TTC549 (cell line): ENCODE data around the gene GTF3C4.

ENCODE experiments used
- FAIRE-seq: peaks from 2 replicates; lab custom pipeline; 2012; peaks lifted over from hg19 to GRCh38; lab: Jason Lieb, UNC

The GTF3C4 gene

DNA sequence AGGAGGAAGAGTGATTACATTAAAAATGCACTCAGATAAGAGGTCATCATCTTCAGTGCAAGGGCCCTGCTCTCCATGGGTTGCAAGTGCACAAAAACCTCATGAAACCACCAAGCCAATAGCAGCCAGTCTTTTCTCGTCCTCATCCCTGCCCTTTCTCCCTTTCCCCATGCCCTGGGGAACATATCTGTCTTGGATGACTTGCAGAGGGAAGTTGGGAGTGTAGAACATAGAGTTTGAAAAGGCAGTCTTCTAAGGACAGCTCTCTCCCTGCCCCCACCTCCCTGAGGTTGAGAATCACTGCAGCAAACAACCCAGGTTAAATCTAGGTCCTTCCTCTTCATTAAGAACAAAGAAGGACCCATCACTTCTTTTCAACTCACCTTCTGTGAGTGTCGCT lies 22.5 kb upstream of the GTF3C4 start:
- no peak for FAIRE-seq

DNA sequence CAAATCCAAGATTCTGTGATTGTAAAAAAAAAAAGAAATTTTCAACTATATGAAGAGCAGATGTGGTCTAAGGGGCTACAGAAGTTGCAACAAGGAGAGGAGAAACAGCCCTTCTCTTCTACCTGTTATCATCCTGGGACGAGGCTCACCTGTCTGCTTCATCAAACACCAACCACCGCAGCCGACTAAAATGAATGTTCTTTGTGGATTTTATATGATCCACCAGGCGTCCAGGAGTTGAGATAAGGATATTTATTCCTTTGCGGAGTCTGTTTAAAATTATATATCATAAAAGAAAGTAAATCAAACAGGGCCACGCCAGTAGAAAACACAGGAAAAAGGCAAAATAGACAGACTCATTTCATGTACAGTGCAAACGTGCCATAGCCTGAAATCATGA lies 22.0 kb upstream of the GTF3C4 start:
- no peak for FAIRE-seq

- no peak for FAIRE-seq
Observed at GRCh38 chr9:132648685-132649084, 21.6 kb upstream of the GTF3C4 start.

- no peak for FAIRE-seq
Observed at GRCh38 chr9:132651259-132651658, 19.0 kb upstream of the GTF3C4 start.

DNA sequence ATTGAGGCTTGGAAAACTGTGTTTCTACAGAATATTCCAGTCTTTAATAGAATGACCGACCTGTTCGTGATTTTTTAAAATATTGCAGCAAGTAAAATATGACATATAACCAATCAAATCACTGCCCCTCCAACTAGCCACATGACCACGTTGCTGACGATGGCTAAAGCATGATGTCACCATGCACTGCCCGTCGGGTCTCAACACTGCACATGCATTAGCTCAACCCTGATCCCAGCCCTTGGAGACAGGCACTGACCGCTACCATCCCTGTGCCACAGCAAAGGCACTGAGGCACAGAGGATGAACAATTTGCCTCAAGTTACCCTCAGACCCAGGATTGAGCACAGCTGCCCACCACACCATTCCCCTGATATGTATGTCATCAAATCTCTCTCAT lies 14.0 kb upstream of the GTF3C4 start:
- no peak for FAIRE-seq

GRCh38 chr9:132662152-132662945 lies 7.9 kb upstream of the GTF3C4 start:
- FAIRE-seq: no peak

DNA sequence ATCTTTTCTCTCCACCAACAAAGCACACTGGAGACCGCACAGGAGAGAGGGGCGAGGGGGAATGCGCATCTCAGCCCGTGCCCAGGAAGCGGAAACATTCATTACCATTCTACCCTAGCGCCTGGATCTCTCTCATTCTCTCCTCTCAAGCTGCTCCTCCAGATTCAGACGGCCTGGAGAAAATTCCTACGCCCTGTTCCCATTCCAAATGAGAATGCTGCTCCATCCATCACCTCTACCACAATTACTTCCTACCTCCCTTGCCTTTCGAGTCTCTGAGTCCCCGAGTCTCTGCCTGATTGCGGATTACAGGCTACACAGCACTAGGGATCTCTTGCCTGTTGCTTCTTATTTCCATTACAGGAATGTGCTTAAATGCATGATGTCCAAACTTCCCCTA lies 7.1 kb upstream of the GTF3C4 start:
- FAIRE-seq: no peak

GRCh38 chr9:132663851-132664250 lies 6.4 kb upstream of the GTF3C4 start:
- no peak for FAIRE-seq

- no peak for FAIRE-seq
Observed at GRCh38 chr9:132669319-132669697, 956 bp upstream of the GTF3C4 start.

DNA sequence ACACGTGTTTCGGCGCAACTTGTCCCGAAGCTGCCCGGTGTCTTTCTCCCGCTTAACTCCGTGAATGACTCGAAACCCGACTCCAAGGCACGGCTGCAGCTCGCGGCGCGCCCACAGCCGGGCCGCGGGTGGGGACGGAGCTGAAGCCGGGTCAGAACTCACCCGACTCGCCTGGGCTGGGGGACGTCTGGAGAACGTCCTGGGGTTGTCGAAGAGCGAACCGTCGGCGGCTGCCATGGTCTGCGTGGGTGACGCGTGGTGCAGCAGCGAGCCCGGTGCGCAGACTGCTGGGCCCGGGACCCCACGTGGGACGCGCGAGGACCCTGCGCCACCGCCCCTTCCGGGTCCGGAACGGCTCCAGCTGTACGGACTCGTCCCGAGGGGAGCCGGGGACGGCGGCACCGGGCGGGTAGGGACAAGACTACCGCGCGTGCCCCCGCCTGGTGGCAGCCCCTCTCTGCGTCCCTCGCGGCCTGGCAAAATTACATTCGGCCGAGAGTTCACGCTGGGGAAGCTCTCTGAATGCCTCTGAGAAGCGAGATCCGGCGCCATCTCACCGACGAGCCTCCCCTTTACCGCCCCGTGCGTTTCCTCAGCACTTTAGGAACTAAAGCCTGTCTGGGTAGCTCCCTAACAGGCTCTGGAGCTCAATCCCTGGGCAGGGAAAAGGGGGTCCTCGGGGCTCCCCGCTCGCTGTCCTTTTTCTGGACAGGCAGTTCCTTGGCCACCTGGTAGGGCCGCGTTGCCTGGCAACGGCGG lies 387 bp upstream of the GTF3C4 start, which contains the start of gene DDX31:
TSS of gene DDX31 (minus strand) at position 286 of the 759 bp plus-strand sequence. CDS start at position 237, 49 bp downstream.
- no peak for FAIRE-seq

DNA sequence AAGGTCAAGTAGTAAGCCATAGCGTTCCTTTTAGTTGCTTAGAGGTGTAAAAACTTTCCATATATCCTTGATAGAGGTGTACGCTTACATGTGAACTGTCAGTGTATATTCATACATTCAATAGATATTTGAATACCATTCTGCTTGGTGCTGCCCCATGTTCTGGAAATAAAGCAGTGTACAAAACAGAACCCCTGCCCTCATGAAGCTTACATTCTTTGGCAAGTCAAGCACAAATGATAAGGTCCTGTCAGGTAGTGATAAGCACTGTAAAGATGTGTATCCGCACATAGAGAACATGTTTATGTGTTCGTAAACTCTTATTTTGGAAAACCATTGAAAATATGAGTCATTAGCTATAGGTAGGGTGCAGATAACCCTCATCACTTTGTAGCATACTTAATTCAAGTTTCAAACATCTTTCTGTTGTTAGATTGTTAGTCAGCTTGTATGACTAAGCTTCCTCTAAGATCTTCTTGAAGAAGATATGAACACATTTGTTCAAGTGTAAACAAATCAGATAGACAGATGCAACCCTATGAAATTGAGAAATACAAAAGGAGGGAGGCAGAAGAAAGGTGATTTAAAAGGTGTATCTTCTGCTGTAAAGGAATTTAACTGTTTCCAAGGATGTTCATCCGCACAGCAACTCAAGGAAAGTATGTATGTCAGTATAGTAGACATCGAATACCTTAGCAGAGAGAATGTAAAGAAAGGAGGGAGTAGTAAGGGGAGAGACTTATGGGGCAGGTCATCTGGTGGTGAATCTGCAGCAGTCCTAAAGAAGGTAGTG lies 1.6 kb downstream of the GTF3C4 start:
- FAIRE-seq: no peak

DNA sequence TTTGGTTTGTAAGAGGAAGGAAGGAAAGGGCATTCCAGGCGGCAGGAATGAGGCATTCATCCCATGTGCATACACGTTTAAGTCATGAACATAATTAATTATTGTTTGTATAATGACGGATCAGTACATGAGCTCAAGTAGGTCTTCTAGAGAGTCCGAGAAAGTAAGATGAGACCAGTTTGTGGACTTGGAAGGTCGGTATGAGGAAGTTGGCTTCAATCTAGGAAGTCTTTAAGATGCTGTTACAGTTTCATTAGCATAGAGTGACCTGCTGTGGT lies 2.1 kb downstream of the GTF3C4 start:
- no peak for FAIRE-seq

DNA sequence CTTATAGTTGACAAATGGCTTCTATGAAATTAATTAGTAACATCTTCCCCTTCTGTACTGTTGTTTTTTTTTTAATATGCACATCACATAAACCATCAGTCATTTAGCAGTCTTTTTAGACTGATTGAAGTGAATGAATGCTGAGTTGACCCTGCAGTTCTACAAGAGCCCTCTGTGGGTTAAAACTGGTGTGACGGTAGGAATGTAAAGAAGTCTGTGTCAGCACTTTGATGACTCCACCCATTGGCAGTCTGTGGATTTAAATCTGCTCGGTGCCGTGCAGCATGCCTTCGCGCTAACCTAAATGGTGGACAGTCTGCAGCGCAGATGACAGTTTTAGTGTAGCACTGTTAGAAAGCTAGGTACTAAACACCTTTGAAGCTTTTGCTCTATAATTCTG lies 3.1 kb downstream of the GTF3C4 start:
- no peak for FAIRE-seq

GRCh38 chr9:132674485-132674884 lies 4.2 kb downstream of the GTF3C4 start:
- FAIRE-seq: no peak

DNA sequence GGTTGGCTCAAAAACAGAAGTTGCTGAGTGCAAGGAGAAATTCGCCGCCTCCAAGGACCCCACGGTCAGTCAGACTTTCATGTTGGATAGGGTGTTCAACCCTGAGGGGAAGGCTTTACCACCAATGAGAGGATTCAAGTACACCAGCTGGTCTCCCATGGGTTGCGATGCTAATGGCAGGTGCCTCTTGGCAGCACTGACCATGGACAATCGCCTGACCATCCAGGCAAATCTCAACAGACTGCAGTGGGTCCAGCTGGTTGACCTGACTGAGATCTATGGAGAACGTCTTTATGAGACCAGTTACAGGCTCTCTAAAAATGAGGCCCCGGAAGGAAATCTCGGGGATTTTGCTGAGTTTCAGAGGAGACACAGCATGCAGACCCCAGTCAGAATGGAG lies 7.7 kb downstream of the GTF3C4 start:
- FAIRE-seq: no peak

DNA sequence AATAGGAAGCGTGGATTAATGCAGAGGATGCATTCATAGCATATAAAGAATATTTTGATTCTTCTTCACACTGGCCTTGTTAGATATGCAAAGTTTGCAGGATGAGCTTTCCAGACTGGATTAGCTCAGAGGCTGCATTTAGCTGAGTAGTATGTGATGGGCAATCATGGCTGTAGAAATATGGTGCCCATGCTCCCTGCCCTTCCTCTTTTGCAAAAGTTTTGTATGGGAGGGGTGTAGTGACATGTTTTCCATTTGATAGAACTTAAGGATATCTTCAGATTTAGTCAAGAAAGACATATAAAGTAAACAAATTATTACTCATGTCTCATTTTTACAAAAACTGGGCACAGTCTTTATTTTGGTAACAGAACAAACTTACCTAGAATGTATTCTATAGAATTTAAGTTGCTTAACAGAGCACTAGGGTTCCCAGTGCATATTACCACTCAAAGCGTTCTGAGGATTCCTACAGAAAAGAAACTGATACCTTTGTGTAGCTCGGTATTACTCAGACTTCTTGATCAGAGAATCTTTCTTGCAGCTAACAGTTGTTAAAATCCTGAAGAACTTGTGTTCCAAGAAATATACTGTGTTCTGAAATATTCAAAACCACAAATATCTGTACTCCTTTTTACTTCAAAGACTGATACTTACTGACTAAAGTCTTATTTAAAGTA lies 9.8 kb downstream of the GTF3C4 start:
- no peak for FAIRE-seq

DNA sequence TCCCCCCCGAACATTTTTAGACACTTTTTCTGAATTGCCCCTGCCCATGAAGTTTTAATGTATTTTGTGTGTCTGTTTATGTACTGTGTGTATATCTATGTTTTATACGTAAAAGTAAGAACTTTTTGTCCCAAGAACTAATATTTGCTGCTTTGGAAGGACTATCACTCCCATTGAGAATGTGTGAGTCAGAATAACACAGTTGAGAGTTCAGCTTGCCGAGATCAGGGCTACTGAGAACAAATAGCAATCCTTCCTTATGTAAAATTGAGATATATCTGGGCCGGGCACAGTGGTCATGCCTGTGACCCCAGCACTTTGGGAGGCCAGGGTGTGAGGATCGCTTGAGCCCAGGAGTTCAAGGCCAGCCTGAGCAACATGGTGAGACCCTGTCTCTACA lies 11.3 kb downstream of the GTF3C4 start:
- FAIRE-seq: no peak

- no peak for FAIRE-seq
Observed at GRCh38 chr9:132683873-132684272, 13.6 kb downstream of the GTF3C4 start.

DNA sequence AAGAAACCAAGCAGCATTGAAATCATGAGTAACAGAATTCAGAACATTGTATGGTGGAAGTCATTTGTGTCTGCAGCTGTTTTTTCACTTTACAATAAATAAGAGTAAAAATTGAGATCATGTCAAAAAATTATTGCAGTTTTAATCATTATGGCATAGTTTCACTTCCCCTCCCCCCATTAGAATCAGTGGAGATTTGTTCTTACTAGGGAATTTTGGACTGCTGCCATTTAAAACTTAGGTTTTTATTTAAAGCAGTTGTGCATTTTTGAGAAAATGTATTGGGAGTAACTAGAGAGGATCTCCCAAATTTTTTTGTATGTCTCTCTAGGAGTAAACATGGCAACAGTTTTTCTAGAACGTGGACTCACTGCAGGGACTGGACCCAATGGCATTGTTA lies 20.4 kb downstream of the GTF3C4 start:
- FAIRE-seq: no peak

DNA sequence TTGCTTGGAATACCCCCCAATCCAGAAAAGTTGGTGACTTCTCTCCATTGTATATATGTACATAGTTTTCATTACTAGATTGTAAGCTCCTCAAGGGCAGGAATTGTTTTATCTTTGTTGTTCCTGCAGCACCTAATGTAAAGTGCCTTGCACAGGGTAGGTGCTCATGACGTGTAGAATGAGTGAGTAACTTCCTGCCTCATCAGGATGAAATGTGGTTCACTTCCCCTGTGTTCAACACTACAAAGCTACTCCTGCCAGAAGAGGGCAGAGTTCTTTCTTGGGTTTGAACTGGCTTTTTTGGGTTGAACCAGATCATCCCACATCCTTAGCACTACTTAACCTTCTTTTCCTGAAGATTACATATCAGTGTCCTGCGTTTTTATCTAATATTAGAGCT lies 23.9 kb downstream of the GTF3C4 start:
- no peak for FAIRE-seq

DNA sequence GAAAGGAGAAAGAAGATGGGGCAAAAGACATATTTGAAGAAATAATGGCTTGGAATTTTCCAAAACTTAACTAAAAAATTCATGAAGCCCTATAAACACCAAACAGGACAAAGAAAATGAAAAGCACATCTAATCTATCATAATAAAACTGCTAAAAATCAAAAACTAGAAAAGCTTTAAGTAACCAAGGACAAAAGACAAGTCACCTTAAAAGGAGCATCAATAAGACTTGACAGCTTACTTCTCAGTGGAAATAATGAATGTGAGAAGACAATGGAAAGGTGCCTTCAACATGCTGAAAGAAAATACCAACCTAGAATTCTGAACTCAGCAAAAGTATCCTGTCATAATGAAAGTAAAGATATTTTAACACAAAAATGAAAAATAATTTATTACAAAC lies 27.0 kb downstream of the GTF3C4 start:
- FAIRE-seq: no peak

DNA sequence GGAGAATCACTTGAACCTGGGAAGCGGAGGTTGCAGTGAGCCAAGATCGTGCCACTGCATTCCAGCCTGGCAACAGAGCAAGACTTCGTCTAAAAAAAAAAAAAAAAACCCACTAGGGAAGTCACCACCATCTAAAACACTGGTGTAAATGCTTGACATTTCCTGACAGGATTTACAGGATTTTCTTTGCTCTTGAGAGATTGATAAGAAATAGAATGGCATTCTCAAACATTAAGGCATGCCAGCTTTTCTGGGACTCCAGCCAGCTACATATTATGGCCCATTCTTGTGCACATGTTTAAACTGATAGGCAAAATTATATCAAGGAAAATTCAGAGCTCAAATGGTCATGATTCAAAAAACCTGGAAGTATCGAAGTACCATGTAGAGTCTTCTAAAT lies 28.7 kb downstream of the GTF3C4 start:
- no peak for FAIRE-seq

DNA sequence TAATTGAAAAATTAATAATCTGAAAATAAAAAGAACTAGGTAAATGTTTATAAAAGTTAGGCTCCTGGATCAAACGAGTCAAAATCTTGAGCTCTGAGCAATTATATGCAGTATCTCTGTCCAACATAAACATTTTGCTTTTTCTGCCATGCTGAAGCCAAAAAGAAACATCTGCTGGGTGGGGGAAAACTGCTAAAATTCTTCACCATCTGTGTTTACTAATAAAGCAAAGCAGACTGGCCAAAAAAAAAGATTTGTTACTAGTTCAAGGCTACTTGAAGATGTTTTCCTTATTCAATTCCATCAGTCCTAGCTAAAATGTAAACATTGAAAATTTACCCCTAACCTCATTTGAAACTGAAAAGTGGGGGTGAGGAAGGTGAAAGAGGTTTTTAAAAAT lies 29.7 kb downstream of the GTF3C4 start:
- FAIRE-seq: no peak
